ENCODE measurements around the gene UNC45B. TPM values are rescaled to one million over a fixed set of nuclear protein-coding genes. Genes with fewer than 3 reads are reported as not detected.

The UNC45B gene
- total and polyA plus RNA-seq, 2 of the 8 experiments (the other 6 are each of a cell fraction or from before 2014, with no cell fraction given) = 0.06 to 0.15 TPM

DNA sequence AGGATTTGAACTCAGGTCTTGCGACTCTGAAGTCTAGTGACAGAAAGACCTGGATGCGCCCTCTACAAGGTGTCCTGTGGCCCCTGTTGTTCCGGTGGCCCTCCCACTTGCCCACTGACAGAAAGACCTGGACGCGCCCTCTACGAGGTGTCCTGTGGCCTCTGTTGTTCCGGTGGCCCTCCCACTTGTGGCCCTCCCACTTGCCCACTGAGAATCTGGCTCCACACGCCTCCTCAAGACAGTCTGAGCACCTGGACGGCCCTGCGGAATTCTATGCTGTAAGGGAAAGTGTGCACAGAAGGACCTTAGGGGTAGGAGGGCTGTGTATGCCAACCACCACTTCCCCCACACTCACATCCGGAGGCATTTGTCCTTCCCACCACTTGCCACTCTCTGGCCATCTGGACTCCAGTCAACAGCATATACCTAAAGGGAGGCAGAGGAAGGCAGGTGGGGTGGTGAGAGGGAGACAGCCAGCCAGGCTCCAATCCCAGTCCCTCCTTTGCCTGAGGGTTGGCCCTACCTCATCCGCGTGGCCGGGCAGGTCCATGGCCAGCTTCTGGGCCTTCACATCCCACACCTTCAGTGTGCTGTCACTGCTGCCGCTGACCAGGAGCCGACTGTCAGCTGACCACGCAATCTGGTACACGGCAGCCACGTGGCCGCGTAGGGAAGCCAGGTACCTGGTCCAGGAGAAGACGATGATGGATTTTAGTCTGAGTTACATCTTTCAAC lies 14.6 kb upstream of the UNC45B start:
- H3K79me1 ChIP-seq (ENCODE audit: low read depth, low read length) = no peaks in the 10 kb centered on the region
- H2AK5ac ChIP-seq (ENCODE audit: low read depth, low read length) = no peak overlapping the region
- H3K4me1 ChIP-seq (replicated peaks in 1 of 4; ENCODE audit: control insufficient read depth in 3 of 4, insufficient read depth in 4 of 4, low read length in 3 of 4) = no peaks in the 10 kb centered on the region
- H2BK20ac ChIP-seq (ENCODE audit: low read length) = no peak overlapping the region
- WGBS, 2 experiments (ENCODE audit: extremely low coverage in 1 of 2, insufficient coverage in 1 of 2, insufficient read length in 1 of 2, insufficient replicate concordance in 2 of 2, low coverage in 1 of 2, low lambda C conversion rate in 2 of 2, missing lambda C conversion rate in 1 of 2) = 89% methylated on average over 22 of the region's 22 CpGs; no CpG with 5 or more reads in 1 of the 2 experiments
- ChIA-PET POLR2A (ENCODE audit: partially characterized antibody) (interaction anchor here (0.5 to 7.5 kb wide), 2 partner anchors 6 to 154 kb away, joined by 3 to 84 read pairs; partner anchors contain the start of gene NLE1), CTCF (ENCODE audit: partially characterized antibody) (interaction anchor here (0.7 kb wide), 1 partner anchor 13 kb away, joined by 3 read pairs; the partner anchor contains the start of gene RAD51D)
- H4K8ac ChIP-seq (ENCODE audit: extremely low read depth, insufficient read depth, low read length) = no peak overlapping the region; the same call in 1 of the 2 replicates
- no peak overlapping the region for H3K23ac ChIP-seq (ENCODE audit: insufficient read length)
- no peak overlapping the region for H2AFZ ChIP-seq (ENCODE audit: low read length)
- DNase-seq (ENCODE audit: low read depth in 1 of 2, low spot score in 2 of 2) (no peak), FAIRE-seq (no peak)
- H3K4ac ChIP-seq (replicated peaks; ENCODE audit: insufficient read length, low read depth, low read length) = no peak overlapping the region
- no peak overlapping the region for H2BK120ac ChIP-seq (replicated peaks; ENCODE audit: low read depth, low read length)
- no peak overlapping the region for H3K27ac ChIP-seq (ENCODE audit: low read depth, low read length)
- H4K20me1 ChIP-seq (replicated peaks in 1 of 2; ENCODE audit: control insufficient read depth in 1 of 2, insufficient read depth in 2 of 2, low read length in 2 of 2) = peaks cover 5 to 25% of the 10 kb centered on the region in 2 experiments
- H3K4me2 ChIP-seq (ENCODE audit: insufficient read depth in 1 of 2, low read depth in 2 of 2, low read length in 2 of 2) = no peak overlapping the region
- H3K27me3 ChIP-seq (replicated peaks in 1 of 4; ENCODE audit: control insufficient read depth in 3 of 4, extremely low read depth in 1 of 4, insufficient read depth in 3 of 4, low read length in 3 of 4) = no peaks in the 10 kb centered on the region; a peak in 1 of 7 replicates
- H3K56ac ChIP-seq (replicated peaks; ENCODE audit: insufficient read length, low read depth, low read length) = no peak overlapping the region
- H3K4me3 ChIP-seq (ENCODE audit: extremely low read depth in 1 of 4, insufficient read depth in 2 of 4, low read depth in 3 of 4, low read length in 4 of 4) = no peak overlapping the region
- H3K9ac ChIP-seq (replicated peaks in 1 of 4; ENCODE audit: extremely low read depth in 1 of 4, low read depth in 3 of 4, low read length in 3 of 4) = no peak overlapping the region
- H2BK5ac ChIP-seq (ENCODE audit: low read depth, low read length) = no peak overlapping the region
- no peak overlapping the region for H3K14ac ChIP-seq (ENCODE audit: insufficient read length)
- H4K91ac ChIP-seq (replicated peaks; ENCODE audit: insufficient read length, low read length) = no peak overlapping the region
- H3K18ac ChIP-seq (ENCODE audit: extremely low read depth, low read length) = no peak overlapping the region
- no peak overlapping the region for H4K5ac ChIP-seq (ENCODE audit: insufficient read length, low read depth, low read length)
- H3K23me2 ChIP-seq (ENCODE audit: low read depth, low read length) = no peaks in the 10 kb centered on the region
- peaks cover 43 to 71% (median 66%) of the 10 kb centered on the region in 4 experiments for H3K36me3 ChIP-seq (ENCODE audit: control insufficient read depth in 2 of 4, insufficient read depth in 4 of 4, low read length in 3 of 4)
- peaks cover 0 to 3% of the 10 kb centered on the region in 2 experiments; a peak in 1 of 4 replicates for H3K9me3 ChIP-seq (ENCODE audit: insufficient read depth in 2 of 2, low read depth in 1 of 2, low read length in 1 of 2)
- H2BK15ac ChIP-seq (ENCODE audit: low read length) = no peak overlapping the region
- H3K79me2 ChIP-seq (ENCODE audit: control insufficient read depth in 1 of 2, insufficient read depth in 2 of 2, low read length in 2 of 2) = no peaks in the 10 kb centered on the region
- no peak overlapping the region for H2BK12ac ChIP-seq (ENCODE audit: low read depth, low read length)
- TF ChIP-seq POLR2AphosphoS5 (IDR thresholded peaks at IDR 0.05; ENCODE audit: low read depth, low read length) = no peak
- no peak for TF ChIP-seq NRF1 (IDR thresholded peaks at IDR 0.05; ENCODE audit: low read depth, low read length)
- no peak for TF ChIP-seq SIN3A (conservative IDR thresholded peaks at IDR 0.05 in 1 of 2, IDR thresholded peaks at IDR 0.05 in 1 of 2; ENCODE audit: low read depth in 1 of 2, low read length in 2 of 2)
- no peak for TF ChIP-seq KDM5A (IDR thresholded peaks at IDR 0.05; ENCODE audit: low read length)
- no peak for TF ChIP-seq KDM4A (IDR thresholded peaks at IDR 0.05; ENCODE audit: low read depth, low read length, severe bottlenecking)
- no peak for TF ChIP-seq ATF3 (IDR thresholded peaks at IDR 0.05; ENCODE audit: insufficient read depth, low read depth, low read length)
- TF ChIP-seq RBBP5 (IDR thresholded peaks at IDR 0.05; ENCODE audit: borderline replicate concordance, low read depth, low read length) = no peak
- TF ChIP-seq CHD2 (IDR thresholded peaks at IDR 0.05; ENCODE audit: low read length) = no peak
- no peak for TF ChIP-seq CREB1 (IDR thresholded peaks at IDR 0.05)
- TF ChIP-seq SP1 (IDR thresholded peaks at IDR 0.05; ENCODE audit: low read depth, low read length) = no peak
- TF ChIP-seq CBX5 (IDR thresholded peaks at IDR 0.05; ENCODE audit: low read depth, low read length) = no peak
- TF ChIP-seq BRCA1 (IDR thresholded peaks at IDR 0.05; ENCODE audit: low read depth, low read length) = no peak
- no peak for TF ChIP-seq BACH1 (IDR thresholded peaks at IDR 0.05; ENCODE audit: low read length)
